ENCODE measurements around the gene ST14.
A peak's percentile ranks its signal among the peaks of the same experiment; 100 is the strongest.

ST14 gene

DNA sequence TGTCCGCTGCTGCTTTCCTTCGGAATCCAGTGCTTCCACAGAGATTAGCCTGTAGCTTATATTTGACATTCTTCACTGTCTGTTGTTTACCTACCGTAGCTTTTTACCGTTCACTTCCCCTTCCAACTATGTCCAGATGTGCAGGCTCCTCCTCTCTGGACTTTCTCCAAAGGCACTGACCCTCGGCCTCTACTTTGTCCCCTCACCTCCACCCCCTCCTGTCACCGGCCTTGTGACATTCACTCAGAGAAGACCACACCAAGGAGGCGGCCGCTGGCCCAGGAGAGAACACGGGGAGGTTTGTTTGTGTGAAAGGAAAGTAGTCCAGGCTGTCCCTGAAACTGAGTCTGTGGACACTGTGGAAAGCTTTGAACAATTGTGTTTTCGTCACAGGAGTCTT is 15.4 kb upstream of the ST14 start:
- TF ChIP-seq, protein P1, sequence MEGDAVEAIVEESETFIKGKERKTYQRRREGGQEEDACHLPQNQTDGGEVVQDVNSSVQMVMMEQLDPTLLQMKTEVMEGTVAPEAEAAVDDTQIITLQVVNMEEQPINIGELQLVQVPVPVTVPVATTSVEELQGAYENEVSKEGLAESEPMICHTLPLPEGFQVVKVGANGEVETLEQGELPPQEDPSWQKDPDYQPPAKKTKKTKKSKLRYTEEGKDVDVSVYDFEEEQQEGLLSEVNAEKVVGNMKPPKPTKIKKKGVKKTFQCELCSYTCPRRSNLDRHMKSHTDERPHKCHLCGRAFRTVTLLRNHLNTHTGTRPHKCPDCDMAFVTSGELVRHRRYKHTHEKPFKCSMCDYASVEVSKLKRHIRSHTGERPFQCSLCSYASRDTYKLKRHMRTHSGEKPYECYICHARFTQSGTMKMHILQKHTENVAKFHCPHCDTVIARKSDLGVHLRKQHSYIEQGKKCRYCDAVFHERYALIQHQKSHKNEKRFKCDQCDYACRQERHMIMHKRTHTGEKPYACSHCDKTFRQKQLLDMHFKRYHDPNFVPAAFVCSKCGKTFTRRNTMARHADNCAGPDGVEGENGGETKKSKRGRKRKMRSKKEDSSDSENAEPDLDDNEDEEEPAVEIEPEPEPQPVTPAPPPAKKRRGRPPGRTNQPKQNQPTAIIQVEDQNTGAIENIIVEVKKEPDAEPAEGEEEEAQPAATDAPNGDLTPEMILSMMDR (IDR thresholded peaks at IDR 0.05; ENCODE audit: borderline replicate concordance, control extremely low read depth, extremely low read depth, insufficient read depth, missing control alignments), result no peak
- DNase-seq (ENCODE audit: low spot score), result no peak
- in situ Hi-C loops (cut with MboI; ENCODE audit: low sequenced_read_pairs, unreplicated experiment), result no loop called here

DNA sequence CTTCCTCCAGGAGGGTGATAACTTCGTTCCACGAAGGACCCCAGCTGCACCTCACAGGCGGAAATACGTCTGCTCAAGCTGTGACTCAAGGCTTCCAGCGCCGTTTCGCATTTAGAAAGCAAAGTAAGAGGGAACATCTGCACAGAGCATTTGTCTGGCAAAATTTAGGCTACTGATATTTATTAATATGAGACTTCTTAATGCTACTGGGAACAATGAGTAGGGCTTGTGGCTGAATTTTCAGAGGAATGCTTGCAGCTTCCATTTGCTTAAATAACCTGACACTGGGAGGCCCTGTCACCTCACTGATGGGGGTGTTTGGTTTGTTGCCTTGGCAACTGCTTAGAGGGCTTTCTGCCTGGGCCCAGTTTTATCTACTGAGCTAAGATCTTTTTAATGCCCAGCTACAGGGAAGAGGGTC is 14.7 kb upstream of the ST14 start:
- no peak for DNase-seq (ENCODE audit: low spot score)
- in situ Hi-C loops (cut with MboI; ENCODE audit: low sequenced_read_pairs, unreplicated experiment), result no loop called here
- TF ChIP-seq, protein P1 (IDR thresholded peaks at IDR 0.05; ENCODE audit: borderline replicate concordance, control extremely low read depth, extremely low read depth, insufficient read depth, missing control alignments), result peak; percentile 1

DNA sequence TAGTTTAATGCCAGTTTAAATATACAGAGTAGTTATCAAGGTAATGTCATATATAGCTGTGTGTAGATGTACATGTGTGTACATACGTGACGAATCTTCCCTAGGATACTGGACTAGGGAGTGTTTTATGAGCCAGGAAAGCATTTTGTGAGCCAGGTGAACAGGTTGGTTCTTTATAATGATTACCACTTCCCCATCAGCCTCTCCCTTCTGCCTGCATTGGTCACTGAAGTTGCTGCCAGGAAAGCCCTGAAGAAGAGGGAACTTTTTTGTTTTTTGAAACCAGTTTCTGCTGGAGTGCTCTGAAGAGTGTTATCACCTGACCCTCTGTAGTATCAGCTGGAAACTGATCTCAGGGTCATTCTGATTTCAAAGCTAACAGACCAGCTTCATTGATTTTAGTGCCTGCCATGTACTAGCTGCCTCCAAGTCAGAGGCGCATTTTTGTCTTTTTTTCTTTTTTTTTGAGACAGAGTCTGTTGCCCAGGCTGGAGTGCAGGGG is 14.2 kb upstream of the ST14 start:
- in situ Hi-C loops (cut with MboI; ENCODE audit: low sequenced_read_pairs, unreplicated experiment), result no loop called here
- TF ChIP-seq, protein P1 (IDR thresholded peaks at IDR 0.05; ENCODE audit: borderline replicate concordance, control extremely low read depth, extremely low read depth, insufficient read depth, missing control alignments), result no peak
- DNase-seq (ENCODE audit: low spot score), result no peak

DNA sequence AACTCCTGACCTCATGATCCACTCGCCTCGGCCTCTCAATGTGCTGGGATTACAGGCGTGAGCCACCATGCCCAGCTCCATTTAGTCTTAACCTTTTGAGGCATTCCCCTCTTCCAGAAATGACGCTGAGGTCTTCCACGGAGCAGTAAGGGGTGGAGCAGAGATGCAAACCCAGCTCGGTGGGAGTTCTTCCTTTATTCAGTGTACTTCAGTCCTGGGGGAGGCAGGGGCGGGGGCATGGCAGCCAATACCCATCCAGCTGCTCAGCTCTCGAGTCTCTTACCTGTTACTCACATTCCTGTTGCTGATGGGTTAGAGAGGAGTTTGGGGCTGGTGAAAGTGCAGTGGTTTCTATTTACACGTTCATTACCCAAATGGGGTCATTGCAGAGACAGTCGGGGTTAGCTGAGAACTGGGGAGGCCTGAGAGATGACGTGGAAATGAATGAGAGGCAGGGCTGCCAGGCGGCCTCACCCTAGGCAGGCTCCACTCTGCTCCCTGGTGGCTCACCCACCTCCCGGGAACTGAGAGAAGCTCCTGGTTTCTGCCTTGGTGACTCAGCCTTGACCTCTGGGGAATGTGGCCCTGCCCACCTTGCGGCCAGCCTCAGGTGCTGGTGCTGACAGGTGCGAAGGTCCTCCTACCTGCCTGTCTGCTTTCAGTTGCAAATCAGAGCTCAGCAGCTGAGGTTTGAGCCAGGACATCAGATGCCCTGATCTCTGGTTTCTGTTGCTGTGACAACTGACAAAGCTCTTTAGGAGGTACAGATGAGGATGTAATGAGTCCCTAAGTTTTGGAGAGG is 13.4 kb upstream of the ST14 start:
- TF ChIP-seq, protein P1 (IDR thresholded peaks at IDR 0.05; ENCODE audit: borderline replicate concordance, control extremely low read depth, extremely low read depth, insufficient read depth, missing control alignments), result no peak
- in situ Hi-C loops (cut with MboI; ENCODE audit: low sequenced_read_pairs, unreplicated experiment), result no loop called here
- no peak for DNase-seq (ENCODE audit: low spot score)

DNA sequence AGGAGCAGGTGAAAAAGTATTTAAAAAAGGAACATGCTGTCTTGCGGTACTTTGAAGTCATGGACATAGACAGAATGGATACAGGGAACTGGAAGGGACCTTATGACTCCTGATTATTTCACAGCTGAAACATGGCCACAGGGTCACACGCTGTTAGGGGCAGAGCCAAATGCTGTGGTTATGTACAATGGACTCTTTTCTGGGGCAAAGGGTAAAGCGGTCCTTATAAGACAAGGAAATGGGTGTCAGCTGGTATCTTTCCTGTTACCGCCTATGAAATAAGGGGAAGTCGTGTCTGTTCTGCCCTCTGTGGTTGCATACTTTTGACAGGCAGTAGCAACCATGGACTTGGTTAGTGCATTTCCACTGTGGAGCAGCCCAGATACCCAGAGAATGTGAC is 12.8 kb upstream of the ST14 start:
- in situ Hi-C loops (cut with MboI; ENCODE audit: low sequenced_read_pairs, unreplicated experiment), result no loop called here
- TF ChIP-seq, protein P1 (IDR thresholded peaks at IDR 0.05; ENCODE audit: borderline replicate concordance, control extremely low read depth, extremely low read depth, insufficient read depth, missing control alignments), result no peak
- no peak for DNase-seq (ENCODE audit: low spot score)

DNA sequence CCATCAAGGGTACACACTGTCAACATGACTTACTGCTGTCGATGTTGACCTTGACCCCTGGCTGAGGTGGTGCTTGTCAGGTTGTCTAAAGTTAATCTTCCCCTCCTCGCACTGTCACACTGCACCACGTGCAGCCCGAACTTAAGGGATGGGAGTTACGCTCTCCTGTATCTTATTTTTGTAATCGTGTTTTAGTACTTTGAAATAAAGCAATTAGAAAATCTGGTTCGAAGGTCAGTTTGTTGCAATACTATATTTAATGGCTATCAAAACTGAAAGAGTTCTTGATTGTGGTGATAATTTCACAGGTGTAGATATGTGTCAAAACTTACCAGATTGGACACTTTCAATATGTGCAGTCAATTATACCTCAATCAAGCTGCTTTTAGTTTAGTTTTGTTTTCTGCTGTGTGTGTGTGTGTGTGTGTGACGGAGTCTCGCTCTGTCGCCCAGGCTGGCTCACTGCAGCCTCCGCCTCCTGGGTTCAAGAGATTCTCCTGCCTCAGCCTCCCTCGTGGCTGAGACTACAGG is 10.7 kb upstream of the ST14 start:
- no peak for DNase-seq (ENCODE audit: low spot score)
- TF ChIP-seq, protein P1 (IDR thresholded peaks at IDR 0.05; ENCODE audit: borderline replicate concordance, control extremely low read depth, extremely low read depth, insufficient read depth, missing control alignments), result no peak
- in situ Hi-C loops (cut with MboI; ENCODE audit: low sequenced_read_pairs, unreplicated experiment), result no loop called here
